Measurements from ENCODE around the gene SLC25A29.

SLC25A29 gene

DNA sequence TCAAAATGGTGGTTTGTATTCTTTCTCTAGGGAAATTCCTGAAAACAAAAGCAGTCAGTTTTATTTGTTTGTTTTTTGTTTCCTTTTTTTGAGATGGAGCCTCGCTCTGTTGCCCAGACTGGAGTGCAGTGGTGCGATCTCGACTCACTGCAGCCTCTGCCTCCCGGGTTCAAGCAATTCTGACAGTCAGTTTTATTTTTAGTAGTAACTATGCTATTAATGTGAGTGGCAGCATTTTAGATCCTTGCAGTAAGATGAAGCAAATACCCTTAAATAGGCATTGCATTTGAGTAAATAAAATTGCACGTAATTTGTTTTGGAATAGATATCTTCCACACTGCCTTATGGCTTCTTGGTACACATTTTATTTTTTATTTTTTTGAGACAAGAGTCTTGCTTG is 43.7 kb downstream of the SLC25A29 start:
- no peak overlapping the region for H3K4me3 ChIP-seq (ENCODE audit: insufficient read depth, low read depth, low read length)
- WGBS, 2 experiments: 84 to 95% methylated on average over 5 of the region's 5 CpGs
- H3K27me3 ChIP-seq (ENCODE audit: control insufficient read depth, insufficient read depth, low read length, poor library complexity, severe bottlenecking): no peaks in the 10 kb centered on the region
- H3K4me1 ChIP-seq (ENCODE audit: control insufficient read depth, insufficient read depth, low read length): no peaks in the 10 kb centered on the region
- no peaks in the 10 kb centered on the region for H3K9me3 ChIP-seq (ENCODE audit: control insufficient read depth, low read length)
- peaks cover 12% of the 10 kb centered on the region for H3K36me3 ChIP-seq (ENCODE audit: control insufficient read depth, insufficient read depth, low read length)
- no peak overlapping the region for H3K27ac ChIP-seq (ENCODE audit: insufficient read depth, low read depth, low read length, poor library complexity, severe bottlenecking)

DNA sequence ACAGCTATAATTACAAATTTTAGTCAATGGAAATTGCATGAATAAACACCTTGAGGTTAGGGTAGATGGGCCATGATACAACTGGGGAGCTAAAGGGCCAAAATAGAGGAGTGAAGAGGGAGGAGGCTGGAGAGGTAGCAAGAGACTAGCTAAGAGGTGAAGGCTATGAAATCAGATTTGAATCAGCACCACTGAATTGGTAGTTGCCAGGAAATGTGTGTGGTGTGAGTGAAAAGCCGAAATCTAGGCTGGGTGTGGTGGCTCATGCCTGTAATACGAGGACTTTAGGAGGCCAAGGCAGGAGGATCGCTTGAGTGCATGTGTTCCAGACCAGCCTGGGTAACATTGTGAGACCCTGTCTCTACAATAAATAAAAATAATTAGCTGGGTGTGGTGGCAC is 44.6 kb downstream of the SLC25A29 start:
- WGBS, 2 experiments: 88 to 96% methylated on average over 3 of the region's 3 CpGs
- H3K27me3 ChIP-seq (ENCODE audit: control insufficient read depth, insufficient read depth, low read length, poor library complexity, severe bottlenecking): no peaks in the 10 kb centered on the region
- no peak overlapping the region for H3K4me3 ChIP-seq (ENCODE audit: insufficient read depth, low read depth, low read length)
- peaks cover 12% of the 10 kb centered on the region for H3K36me3 ChIP-seq (ENCODE audit: control insufficient read depth, insufficient read depth, low read length)
- H3K27ac ChIP-seq (ENCODE audit: insufficient read depth, low read depth, low read length, poor library complexity, severe bottlenecking): no peak overlapping the region
- H3K9me3 ChIP-seq (ENCODE audit: control insufficient read depth, low read length): no peaks in the 10 kb centered on the region
- no peaks in the 10 kb centered on the region for H3K4me1 ChIP-seq (ENCODE audit: control insufficient read depth, insufficient read depth, low read length)

DNA sequence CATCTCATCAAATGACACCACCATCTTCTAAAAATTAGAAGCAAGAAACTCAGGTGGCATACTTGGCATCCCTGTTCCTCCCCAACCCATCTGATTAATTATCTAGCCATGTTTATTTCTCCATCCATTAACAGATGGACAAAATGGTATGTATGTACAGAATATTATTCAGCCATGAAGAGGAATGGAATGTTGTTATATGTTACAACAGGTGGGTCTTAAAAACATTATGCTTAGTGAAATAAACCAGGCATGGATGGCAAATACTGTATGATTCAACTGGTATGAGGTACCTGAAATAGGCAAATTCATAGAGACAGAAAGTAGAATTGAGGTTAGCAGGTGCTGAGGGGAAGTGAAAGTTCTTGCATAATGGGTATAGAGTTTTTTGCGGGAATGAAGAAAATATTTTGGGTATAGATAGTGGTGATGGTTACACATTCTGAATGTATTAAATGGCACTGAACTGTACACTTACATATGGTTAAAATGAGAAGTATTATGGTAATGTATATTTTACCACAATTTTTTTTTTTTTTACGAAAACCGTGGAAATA is 49.8 kb downstream of the SLC25A29 start:
- H3K9me3 ChIP-seq (ENCODE audit: control insufficient read depth, low read length): no peaks in the 10 kb centered on the region
- no peak overlapping the region for H3K4me3 ChIP-seq (ENCODE audit: insufficient read depth, low read depth, low read length)
- no peaks in the 10 kb centered on the region for H3K4me1 ChIP-seq (ENCODE audit: control insufficient read depth, insufficient read depth, low read length)
- no peak overlapping the region for H3K27ac ChIP-seq (ENCODE audit: insufficient read depth, low read depth, low read length, poor library complexity, severe bottlenecking)
- no peaks in the 10 kb centered on the region for H3K36me3 ChIP-seq (ENCODE audit: control insufficient read depth, insufficient read depth, low read length)
- WGBS, 2 experiments: 96 to 98% methylated on average over 3 of the region's 3 CpGs
- H3K27me3 ChIP-seq (ENCODE audit: control insufficient read depth, insufficient read depth, low read length, poor library complexity, severe bottlenecking): no peaks in the 10 kb centered on the region

DNA sequence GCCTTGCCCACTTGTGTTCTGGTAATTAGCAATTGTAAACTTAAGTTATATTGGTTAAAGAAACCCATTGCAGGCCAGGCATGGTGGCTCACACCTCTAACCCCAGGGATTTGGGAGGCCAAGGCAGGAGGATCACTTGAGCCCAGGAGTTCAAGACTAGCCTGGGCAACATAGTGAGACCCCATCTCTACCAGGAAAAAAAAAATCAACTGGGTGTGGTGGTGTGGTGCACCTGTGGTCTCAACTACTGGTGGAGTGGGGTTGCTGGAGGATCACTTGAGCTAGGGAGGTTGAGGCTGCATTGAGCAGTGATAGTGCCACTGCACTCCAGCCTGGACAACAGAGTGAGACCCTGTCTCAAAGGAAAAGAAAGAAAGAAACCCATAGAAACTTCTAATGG is 53.6 kb downstream of the SLC25A29 start:
- Histone ChIP-seq H3K36me3 (ENCODE audit: control insufficient read depth, insufficient read depth, low read length) (no peaks in the 10 kb centered on the region), H3K4me1 (ENCODE audit: control insufficient read depth, insufficient read depth, low read length) (no peaks in the 10 kb centered on the region), H3K4me3 (ENCODE audit: insufficient read depth, low read depth, low read length) (no peak overlapping the region), H3K27ac (ENCODE audit: insufficient read depth, low read depth, low read length, poor library complexity, severe bottlenecking) (no peak overlapping the region), H3K9me3 (ENCODE audit: control insufficient read depth, low read length) (no peaks in the 10 kb centered on the region), H3K27me3 (ENCODE audit: control insufficient read depth, insufficient read depth, low read length, poor library complexity, severe bottlenecking) (no peaks in the 10 kb centered on the region)

DNA sequence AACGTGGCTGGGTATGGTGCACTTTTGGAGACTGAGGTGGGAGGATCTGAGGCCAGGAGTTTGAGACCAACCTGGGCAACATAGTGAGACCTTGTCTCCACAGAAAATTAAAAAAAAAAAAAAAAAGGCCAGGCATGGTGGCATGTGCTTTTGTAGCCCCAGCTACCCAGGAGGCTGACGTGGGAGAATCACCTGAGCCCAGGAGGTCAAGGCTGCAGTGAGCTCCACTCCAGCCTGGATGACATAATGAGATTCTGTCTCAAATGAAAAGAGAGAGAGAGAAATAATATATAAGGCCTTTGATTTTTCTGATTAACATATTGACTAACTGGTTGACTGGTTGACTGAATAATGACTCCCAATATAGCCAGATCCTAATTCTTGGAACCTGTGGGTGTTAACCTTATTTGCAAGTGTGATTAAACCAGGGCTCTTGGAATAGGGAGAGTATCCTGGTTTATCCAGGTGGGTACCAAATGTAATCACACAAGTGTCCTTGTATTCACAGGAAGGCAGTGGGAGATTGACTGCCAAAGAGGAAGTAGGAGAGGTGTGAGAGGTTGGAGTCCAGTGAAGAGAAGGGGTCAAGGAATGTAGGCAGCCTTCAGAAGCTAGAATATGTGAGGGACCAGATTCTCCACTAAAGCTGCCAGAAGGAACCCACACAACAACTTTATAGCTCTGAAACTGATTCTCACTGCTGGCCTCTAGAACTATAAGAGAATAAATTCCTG is 55.3 kb downstream of the SLC25A29 start:
- no peak overlapping the region for H3K27ac ChIP-seq (ENCODE audit: insufficient read depth, low read depth, low read length, poor library complexity, severe bottlenecking)
- no peak overlapping the region for H3K4me3 ChIP-seq (ENCODE audit: insufficient read depth, low read depth, low read length)
- no peaks in the 10 kb centered on the region for H3K4me1 ChIP-seq (ENCODE audit: control insufficient read depth, insufficient read depth, low read length)
- H3K9me3 ChIP-seq (ENCODE audit: control insufficient read depth, low read length): no peaks in the 10 kb centered on the region
- no peaks in the 10 kb centered on the region for H3K27me3 ChIP-seq (ENCODE audit: control insufficient read depth, insufficient read depth, low read length, poor library complexity, severe bottlenecking)
- 95 to 96% methylated on average over 2 of the region's 2 CpGs for WGBS, 2 experiments
- no peaks in the 10 kb centered on the region for H3K36me3 ChIP-seq (ENCODE audit: control insufficient read depth, insufficient read depth, low read length)

DNA sequence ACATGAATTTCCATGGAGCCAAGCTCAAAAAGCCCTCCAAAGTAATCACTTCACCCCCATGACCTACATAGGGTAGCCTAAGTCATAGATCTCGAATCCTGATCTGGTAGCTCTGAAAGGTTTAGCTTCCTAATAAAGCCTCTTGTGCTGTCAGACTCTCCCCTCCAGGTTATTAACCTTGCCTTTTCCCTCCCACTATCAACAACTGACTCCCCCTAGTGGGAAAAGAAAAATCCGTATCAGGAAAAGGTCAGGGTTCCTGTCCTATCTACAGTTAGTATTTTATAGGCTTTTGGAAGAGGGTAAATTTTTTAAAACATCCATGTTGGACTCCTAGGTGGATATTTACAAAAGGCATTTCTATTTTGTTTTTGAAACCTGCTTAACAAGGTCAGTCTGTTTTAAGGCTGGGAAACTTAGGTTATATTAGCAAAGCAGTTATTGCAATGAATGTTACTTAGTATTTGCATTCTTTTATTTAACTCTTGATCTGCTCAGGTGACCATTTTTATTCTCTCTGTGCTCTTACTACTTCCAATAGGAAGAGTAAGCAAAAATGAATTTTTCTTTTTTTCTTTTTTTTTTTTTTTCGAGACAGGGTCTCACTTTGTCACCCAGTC is 59.3 kb downstream of the SLC25A29 start:
- Histone ChIP-seq H3K36me3 (ENCODE audit: control insufficient read depth, insufficient read depth, low read length) (no peaks in the 10 kb centered on the region), H3K27ac (ENCODE audit: insufficient read depth, low read depth, low read length, poor library complexity, severe bottlenecking) (no peak overlapping the region), H3K9me3 (ENCODE audit: control insufficient read depth, low read length) (no peaks in the 10 kb centered on the region), H3K4me3 (ENCODE audit: insufficient read depth, low read depth, low read length) (no peak overlapping the region), H3K27me3 (ENCODE audit: control insufficient read depth, insufficient read depth, low read length, poor library complexity, severe bottlenecking) (no peaks in the 10 kb centered on the region), H3K4me1 (ENCODE audit: control insufficient read depth, insufficient read depth, low read length) (no peaks in the 10 kb centered on the region)
- 51 to 52% methylated on average over 3 of the region's 3 CpGs for WGBS, 2 experiments

DNA sequence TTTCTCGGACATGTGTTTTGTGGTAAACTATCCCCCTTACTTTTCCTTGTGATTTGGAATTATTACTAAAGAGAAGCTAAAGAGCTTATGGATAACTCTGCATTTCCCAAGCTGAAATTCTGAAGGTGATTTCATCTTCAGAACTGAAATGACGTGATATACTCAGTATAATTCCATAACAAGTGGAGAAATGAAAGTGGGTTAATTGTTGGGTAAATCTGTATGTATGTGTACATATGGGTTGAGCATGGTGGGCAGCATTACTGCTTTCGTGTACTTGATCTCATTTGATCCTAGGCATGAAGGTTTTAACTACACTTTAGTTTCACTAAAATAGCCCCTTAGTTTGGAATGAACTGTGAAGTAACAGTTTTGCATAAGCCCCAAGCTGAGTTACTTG is 63.2 kb downstream of the SLC25A29 start:
- Histone ChIP-seq H3K9me3 (ENCODE audit: control insufficient read depth, low read length) (no peaks in the 10 kb centered on the region), H3K4me1 (ENCODE audit: control insufficient read depth, insufficient read depth, low read length) (peaks cover 4% of the 10 kb centered on the region), H3K4me3 (ENCODE audit: insufficient read depth, low read depth, low read length) (no peak overlapping the region), H3K27ac (ENCODE audit: insufficient read depth, low read depth, low read length, poor library complexity, severe bottlenecking) (no peak overlapping the region), H3K36me3 (ENCODE audit: control insufficient read depth, insufficient read depth, low read length) (no peaks in the 10 kb centered on the region), H3K27me3 (ENCODE audit: control insufficient read depth, insufficient read depth, low read length, poor library complexity, severe bottlenecking) (no peaks in the 10 kb centered on the region)
- 82 to 96% methylated on average over 3 of the region's 3 CpGs for WGBS, 2 experiments

DNA sequence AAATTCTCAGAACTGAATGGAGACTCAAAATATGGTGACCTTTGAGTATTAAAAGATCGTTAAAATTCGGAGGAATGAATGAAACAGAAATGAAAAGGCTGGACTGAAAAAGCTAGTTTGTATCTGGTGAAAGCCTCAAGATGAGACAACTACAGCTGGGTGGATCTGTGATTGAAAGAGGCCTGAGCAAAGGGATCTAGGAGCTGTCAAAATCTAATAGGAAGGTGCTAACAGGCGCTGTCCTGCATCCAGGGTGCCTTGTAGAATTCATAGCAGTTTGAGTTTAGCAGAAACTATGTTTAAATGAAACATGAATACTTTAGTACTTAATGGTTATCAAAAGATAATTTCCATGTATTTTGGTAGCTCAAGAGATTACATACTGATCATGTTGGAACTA is 65.0 kb downstream of the SLC25A29 start:
- Histone ChIP-seq H3K36me3 (ENCODE audit: control insufficient read depth, insufficient read depth, low read length) (no peaks in the 10 kb centered on the region), H3K27ac (ENCODE audit: insufficient read depth, low read depth, low read length, poor library complexity, severe bottlenecking) (no peak overlapping the region), H3K9me3 (ENCODE audit: control insufficient read depth, low read length) (no peaks in the 10 kb centered on the region), H3K4me1 (ENCODE audit: control insufficient read depth, insufficient read depth, low read length) (peaks cover 13% of the 10 kb centered on the region), H3K27me3 (ENCODE audit: control insufficient read depth, insufficient read depth, low read length, poor library complexity, severe bottlenecking) (no peaks in the 10 kb centered on the region), H3K4me3 (ENCODE audit: insufficient read depth, low read depth, low read length) (peak overlapping the region; percentile 95)
- WGBS, 2 experiments: 82 to 85% methylated on average over 3 of the region's 3 CpGs

Measured in ectodermal cell (in vitro differentiated cells).